HG03097 (cell line): ENCODE results near the gene COL25A1.
"Not testable (repeated sequence)": the region's sequence is repeated elsewhere in the genome, so short reads cannot be mapped to it uniquely, and the experiment has no call there.

ENCODE experiments used
- ATAC-seq: cut with Tn5 transposase; IDR thresholded peaks from one replicate; pipeline ENCODE4 v1.9.1; 2021; ENCODE audit not compliant: unreplicated experiment, low FRiP score

Gene COL25A1

GRCh38 chr4:108933925-108934324 is 368.5 kb downstream of the COL25A1 start:
- not testable (repeated sequence) for ATAC-seq

- ATAC-seq: no peak
Observed at GRCh38 chr4:108933046-108933445, 369.4 kb downstream of the COL25A1 start.

- ATAC-seq: no peak
Observed at GRCh38 chr4:108931926-108932325, 370.5 kb downstream of the COL25A1 start.

GRCh38 chr4:108930186-108930585 is 372.3 kb downstream of the COL25A1 start:
- ATAC-seq: no peak

DNA sequence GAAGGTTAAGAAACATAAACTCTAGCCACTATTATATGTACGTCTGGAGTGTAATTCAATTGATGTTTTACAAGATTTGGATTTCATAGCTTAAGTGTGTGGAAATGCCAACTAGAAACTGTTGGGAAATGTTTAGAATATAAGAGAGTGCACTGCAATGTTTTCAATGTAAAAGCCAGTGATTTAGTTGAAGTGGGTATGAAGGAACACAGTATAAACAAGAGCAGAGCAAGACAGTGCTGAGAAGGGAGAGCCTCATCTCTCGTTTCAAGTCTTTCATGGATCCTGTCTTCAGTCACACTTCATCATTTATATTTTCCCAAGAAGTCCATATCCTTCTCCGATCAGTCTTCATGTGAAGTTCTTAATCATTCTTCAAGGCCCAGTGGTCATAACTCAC is 375.7 kb downstream of the COL25A1 start:
- no peak for ATAC-seq

GRCh38 chr4:108926061-108926460 is 376.4 kb downstream of the COL25A1 start:
- ATAC-seq: no peak

DNA sequence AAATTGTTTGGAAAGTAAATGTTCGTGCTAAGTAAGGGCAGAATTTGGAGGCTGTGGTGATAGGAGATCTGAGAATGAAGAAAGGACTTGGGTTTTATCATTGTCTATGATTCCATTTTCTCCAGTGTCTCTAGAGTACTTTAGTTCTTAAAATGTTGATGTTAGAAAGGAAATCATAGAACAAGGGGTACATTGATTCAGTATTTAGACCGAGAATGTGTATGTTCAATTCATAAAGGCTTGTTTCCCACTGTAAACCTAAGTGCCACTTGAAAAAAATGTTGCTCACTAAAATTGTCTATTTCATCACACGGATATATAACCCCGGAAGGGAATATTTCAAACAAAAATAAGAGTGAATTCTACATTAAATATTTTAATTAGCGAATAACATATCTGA is 380.3 kb downstream of the COL25A1 start:
- ATAC-seq: no peak

- no peak for ATAC-seq
Observed at GRCh38 chr4:108920395-108921087, 381.9 kb downstream of the COL25A1 start.

DNA sequence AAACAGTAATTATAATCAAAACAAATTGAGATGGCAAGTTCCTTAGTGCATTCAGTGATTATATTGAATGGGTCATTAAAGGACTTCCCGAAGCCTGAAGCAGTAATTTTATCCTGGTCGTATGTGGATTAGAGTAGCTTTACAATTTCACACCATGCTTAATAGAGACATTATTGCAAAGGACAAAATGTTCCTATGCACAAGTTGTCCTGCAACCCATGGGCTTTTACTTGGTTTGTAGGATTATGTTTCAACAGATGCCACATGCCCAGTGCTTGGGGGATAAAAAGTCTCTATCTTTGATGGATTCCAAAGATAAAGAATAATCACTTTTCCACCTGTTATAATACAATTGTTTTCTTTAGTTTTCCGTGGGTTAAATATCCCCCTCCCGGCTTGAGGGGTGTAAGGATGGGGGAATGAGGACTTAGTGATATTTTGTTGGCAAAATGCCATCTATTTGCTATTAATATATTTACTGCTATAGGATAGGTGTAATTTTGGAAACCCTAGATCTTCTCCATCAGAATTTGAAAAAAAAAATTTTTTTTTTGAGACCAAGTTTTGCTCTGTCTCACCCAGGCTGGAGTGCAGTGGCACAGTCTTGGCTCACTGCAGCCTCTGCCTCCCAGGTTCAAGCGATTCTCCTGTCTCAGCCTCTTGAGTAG is 383.1 kb downstream of the COL25A1 start:
- ATAC-seq: no peak

- ATAC-seq: no peak
Observed at GRCh38 chr4:108917255-108917654, 385.2 kb downstream of the COL25A1 start.

GRCh38 chr4:108916638-108917037 is 385.8 kb downstream of the COL25A1 start:
- no peak for ATAC-seq

DNA sequence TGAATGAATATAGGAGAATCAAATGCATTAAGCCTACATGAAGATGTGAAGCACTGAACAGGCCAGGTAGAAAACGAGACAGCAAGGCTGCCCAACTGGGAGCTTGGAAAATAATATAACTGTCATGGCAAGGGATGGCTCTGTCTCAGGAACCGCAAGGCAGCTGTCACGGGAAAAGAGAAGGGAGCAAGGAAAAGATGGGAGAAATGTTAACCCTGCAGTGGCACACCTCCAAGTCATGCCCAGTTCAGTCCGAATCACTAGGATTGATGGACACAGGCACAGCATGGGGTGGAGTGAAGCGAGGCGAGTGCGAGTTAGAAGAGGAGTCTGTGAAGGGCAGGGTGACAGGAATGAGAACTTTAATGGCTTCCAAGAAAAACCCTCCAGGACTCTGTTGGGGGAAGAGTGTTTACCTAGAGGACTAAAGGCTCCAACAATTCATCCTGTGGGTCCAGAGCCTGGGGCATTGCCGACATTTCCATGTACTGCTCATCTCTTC is 395.5 kb downstream of the COL25A1 start:
- ATAC-seq: no peak

GRCh38 chr4:108906006-108906405 is 396.5 kb downstream of the COL25A1 start:
- ATAC-seq: no peak

DNA sequence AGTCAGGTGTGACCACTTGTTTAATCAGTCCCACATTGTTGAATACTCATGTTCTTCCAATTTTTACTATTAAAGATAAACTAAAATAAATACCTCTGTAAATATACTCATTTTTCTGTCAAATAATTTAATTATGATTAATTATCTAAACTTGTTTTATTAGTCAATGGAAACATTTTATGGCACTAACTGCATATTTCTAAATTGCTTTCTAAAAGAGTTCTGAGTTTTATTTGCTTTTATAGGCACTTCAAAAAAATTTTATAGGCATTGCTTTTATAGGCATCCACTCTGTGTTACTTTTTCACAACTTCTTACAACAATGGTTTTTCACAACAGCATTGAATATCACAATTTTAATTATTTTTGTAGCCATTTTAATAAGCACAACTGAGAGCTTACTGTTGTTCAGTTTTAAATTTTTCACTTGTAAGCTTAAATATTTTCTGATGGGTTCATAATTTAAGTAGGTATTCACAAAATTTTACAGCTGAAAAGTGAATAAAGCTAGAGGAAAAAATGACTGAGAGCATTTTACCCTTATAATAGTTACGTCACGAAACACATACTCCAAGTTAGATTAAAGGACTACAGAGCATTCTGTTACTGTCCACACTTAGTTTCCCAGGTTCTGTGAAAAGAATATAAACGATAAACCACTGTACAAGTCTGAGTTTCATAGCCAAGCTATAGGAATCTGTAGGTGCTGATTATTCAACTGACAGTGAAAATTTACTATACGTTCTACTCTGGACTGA is 398.8 kb downstream of the COL25A1 start:
- ATAC-seq: no peak

DNA sequence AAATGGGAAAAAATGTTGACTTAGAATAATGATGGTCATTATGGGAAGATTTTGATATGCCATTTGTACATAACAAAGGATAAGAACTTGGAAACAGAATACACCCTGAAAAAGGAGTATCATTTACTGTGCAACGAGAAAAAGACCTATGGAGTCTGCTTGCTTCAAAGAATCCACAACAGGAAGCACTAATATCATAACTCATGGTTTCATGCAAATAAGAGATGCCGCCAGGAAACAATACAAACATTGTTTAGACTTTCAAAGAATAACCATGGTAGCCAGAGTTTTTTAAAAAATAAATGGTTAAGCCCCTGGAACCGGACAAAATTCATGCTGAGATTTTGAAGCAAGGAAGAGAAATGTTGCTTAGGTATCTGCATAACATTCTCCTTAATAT is 399.7 kb downstream of the COL25A1 start:
- peak; percentile 67 for ATAC-seq

DNA sequence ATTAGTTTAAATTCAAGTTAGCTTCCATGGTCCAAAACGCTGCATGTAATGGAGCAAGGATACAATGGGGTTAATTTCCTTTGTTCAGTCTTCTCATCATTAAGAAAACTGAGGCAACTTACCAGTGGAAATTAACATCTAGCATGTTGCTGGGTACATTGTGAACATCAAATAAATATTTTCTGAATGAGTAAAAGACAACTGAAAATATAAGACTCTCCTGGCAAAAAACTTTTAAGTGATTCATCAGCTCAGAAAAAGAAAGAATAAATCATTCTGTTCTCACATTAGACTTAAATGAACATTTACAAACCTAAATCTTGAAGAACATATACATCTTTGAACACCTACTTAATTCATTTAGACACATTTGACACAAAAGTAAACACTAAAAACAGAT is 401.2 kb downstream of the COL25A1 start:
- no peak for ATAC-seq

DNA sequence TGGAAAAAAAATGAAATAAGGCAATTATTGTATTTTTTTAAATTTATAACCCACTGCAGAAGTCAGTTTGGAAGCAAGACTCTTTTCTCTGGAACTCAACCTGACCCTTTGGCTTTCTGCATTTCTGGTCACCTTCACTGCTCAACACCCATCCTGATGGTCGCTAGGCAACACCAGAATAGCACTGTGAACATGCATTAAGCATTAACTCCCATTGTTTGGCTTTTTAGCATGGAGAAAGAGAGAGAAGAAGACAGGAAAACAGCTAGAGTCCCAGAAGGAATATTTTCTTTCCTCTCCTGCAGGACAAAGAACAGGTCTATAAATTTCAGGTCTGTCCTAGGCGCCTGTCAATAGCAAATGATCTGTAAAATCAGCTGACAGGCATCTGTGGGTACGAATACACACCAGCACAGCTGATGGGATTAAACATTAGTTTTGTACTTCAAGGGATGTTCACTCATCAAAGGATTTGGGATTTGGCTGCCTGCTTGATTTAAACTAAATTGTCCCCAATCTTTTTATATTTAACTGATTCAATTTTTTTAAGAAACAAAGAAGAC is 402.4 kb downstream of the COL25A1 start:
- no peak for ATAC-seq

DNA sequence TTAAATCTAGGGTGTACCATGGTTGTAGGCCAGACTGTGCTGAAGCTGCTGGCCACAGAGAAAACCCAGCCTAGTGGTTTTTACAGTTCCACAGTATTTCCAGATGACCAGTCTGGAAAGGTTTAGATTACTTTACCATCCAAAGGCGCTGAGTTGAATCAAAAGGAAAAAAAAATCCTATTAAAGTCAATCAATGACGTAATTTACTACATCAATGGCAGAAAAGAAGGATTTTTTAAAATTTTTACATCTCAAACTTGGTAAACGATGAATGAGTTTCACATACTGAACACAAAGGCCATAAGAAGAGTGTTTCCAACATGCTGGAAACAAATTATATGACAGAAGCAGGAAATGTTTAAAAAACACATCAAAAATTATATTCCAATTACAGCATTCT is 409.0 kb downstream of the COL25A1 start:
- no peak for ATAC-seq

DNA sequence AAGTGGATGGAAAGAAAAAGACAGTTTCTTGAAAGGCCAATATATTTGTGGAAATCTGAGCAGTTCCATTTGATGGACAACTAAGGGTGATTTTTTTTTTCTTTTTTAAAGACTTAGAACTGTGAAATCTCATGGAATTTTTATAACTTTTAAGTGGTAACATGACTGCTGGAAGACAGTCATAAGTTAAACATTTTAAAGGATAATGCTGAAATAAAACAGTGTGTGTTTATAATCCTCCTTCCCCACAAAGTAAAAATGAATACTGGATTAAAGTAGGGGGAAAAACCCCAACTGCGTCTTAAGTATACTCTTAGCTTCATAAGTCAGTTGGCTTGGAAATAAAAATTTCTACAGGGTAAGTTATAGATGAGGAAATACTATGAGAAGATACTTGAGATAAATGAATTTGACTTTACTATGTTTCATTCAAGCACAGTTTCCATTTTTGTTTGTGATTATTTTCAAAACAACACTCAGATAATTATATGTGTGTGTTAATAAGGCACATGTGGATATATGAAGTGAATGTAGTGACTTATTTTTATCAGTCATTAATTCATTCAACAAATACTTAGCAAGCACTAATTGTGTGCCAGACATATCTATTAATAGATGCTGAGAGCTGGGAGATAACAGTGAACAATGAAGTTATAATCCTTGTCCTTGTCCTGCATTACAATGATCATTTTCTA is 410.4 kb downstream of the COL25A1 start:
- no peak for ATAC-seq

GRCh38 chr4:108890484-108890881 is 412.0 kb downstream of the COL25A1 start:
- no peak for ATAC-seq
